NCI-H128 (cell line): Measurements from ENCODE around the gene CRK.
"Not testable (repeated sequence)": the region's sequence is repeated elsewhere in the genome, so short reads cannot be mapped to it uniquely, and the experiment has no call there.

Source experiments
- DNase-seq: peaks from one replicate; lab custom pipeline; 2025; ENCODE audit not compliant: unreplicated experiment; lab: John Stamatoyannopoulos, UW

Gene CRK

DNA sequence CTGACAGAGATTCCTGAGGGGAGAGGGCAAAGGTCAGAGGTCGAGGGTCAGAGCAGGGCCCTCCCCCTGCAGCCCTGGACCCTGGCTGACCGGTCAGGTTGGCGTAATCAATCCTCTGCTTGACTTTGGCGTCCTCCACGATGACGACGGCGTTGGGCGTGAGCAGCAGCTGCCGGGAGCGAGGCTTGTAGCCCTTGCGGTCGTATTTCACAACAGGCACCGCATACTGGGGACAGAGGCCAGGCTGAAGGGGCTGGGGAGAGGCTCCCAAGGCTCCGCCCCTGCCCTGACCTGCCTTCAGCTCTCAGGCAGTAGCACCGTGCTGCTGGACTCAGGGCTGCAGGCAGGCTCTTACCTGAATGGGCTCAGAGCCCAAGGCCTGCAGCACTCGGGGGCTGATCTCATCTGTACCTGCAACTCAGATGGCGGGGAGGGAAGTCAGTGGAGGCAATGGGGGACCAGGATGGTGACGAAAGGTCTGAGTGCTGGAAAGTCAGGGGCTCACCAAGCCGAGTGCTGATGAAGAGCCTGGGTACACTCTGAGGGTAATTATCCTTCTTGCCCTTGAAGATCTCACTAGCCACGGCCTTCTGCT is 12.0 kb upstream of the CRK start:
- no peak for DNase-seq

DNA sequence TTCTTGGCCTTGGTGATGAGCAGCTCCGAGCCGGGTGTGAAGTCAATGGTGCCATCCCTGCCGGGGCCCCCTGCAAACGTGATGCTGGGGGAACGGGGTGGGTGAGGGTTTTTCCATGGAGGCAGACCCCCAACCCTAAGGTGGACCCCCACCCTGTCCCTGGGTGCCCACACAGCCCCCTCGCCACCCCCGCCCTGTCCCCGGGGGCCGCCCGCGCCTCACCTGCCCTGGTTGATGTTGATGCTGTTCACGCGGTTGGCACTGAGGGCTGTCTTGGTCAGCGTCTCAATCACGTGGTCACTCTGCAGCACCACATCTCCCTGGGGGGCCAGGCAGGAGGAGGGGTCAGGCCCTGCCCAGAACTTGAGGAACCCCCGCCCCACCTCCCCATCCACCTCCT is 11.2 kb upstream of the CRK start:
- no peak for DNase-seq

DNA sequence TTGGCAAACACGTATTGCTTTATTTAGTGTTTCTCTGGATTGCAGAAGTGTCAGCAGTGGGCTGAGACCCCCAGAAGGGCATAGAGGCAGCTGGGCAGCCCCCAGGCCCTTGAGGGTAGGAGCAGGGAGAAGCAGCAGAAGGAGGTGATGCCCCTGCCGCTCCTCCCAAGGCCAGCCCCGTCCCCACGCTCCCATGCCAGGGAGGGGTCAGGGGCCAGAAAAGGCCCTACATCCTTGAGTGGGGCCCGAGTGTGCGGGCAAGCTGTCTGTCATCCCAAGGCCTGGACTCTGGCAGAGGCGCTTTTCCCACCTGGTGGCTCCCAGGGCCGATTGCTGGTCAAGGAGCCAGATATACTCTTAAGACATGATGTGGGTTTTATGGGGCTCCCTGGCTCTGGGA is 8.2 kb upstream of the CRK start:
- DNase-seq = no peak

- DNase-seq = no peak
Measured at GRCh38 chr17:1462164-1463112, 6.4 kb upstream of the CRK start.

DNA sequence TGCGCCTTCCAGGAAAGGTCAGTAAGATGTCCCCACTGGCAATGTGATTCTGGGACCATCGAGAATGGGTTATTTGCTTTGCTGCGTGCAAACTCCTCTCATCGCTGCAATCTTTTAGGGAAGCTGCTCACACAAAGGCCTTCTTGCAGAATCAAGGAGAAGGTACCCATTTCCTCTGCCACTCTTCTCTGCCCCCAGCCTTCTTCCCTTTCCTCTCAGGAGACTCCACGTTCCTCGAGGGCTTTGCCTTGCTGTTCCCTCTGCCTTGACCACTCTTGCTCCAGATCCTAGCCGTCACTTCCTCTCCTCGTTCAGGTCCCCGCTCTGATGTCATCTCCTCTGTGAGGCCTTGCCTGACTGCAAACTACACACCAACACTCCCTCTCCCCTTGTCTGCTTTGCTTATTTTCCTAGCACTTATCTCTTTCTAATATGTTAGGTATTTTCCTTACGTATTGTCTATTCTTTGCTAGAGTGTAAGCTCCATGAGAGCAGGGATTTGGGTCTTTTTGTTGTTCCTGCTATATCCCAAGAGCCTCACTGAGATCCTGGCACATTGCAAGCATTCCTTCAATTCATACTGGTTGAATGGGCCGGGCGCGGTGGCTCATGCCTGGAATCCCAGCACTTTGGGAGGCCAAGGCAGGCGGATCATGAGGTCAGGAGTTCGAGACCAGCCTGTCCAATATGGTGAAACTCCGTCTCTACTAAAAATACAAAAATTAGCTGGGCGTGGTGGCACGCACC is 5.3 kb upstream of the CRK start:
- no peak for DNase-seq

- DNase-seq = no peak
Measured at GRCh38 chr17:1460233-1460632, 4.2 kb upstream of the CRK start.

DNA sequence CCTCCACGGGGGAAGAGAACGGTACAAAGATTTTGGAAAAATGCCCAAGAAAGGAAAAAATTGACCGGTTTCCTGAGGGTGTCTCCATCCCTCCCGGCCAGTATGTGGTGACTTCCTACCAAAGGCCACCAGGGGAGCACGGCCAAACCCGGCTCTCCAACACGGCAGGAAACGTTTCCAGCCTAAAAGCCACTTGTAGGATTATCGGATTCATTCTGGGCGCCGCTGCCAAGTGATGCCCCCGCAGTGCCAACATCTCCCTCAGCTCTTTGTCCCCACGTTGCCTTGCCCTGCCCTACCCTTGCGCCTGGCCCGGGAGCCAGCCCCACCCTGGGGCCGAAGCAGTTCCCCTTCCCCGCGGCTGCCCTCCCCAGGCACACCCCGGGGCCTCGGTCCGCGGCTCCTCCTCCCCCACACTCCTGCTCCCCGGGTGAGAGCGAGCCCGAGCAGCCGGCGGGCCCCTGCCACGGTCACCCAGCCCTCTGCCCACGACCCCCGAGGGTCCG is 688 bp downstream of the CRK start:
- no peak for DNase-seq

DNA sequence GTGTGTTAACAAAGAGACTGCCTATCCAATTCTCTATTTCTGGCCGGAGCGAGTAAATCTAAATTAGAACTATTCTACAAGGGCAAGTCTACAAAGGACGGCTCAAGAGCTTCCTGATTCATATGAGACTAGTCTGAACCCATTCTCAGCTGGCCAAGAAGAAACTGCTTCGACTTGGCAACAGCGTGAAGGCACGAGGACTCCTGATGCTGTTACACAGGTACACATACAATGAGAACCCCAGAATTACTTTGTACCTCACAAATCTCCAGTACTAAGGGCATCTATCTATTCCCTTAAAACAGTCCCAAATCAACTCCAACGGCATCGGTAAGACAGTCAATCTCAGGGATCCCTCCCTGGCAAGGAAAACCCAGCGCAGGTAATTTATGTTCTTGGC is 1.5 kb downstream of the CRK start:
- no peak for DNase-seq

- DNase-seq = not testable (repeated sequence)
Measured at GRCh38 chr17:1453694-1454093, 2.3 kb downstream of the CRK start.

GRCh38 chr17:1452836-1453235 is 3.2 kb downstream of the CRK start:
- DNase-seq = no peak

DNA sequence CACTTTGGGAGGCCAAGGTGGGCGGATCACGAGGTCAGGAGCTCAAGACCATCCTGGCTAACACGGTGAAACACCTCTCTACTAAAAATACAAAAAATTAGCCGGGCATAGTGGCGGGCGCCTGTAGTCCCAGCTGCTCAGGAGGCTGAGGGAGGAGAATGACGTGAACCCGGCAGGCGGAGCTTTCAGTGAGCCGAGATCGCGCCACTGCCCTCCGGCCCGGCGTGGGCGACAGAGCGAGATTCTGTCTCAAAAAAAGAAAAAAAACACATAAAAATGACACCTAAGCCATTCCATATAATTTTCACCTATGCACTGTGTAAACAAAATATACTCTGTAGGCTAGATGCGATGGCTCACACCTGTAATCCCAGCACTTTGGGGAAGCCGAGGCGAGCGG is 5.8 kb downstream of the CRK start:
- DNase-seq = not testable (repeated sequence)

DNA sequence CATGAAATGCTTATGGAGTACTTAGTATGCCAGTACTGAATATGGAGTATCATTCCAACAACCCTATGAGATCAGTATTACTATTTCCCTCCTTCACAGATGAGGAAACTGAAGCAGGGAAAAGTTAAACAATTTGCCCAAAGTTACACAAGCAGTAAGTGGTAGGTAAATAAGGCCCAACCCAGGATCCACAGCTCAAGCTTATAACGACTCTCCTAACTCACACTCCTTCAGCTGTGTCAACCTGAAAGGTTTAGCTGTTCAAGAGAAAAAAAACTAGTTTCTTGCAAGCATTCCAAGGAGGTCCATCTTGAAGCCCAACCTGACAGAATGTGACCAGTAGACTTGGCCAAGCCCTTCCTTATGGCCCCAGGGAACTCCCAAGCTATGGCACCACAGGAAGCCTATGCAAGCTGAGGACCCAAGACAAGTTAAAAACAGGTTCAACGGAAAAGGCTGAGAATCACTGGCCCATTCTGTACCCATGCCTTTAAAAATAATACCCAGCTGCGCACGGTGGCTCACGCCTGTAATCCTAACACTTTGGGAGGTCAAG is 6.5 kb downstream of the CRK start:
- DNase-seq = no peak

DNA sequence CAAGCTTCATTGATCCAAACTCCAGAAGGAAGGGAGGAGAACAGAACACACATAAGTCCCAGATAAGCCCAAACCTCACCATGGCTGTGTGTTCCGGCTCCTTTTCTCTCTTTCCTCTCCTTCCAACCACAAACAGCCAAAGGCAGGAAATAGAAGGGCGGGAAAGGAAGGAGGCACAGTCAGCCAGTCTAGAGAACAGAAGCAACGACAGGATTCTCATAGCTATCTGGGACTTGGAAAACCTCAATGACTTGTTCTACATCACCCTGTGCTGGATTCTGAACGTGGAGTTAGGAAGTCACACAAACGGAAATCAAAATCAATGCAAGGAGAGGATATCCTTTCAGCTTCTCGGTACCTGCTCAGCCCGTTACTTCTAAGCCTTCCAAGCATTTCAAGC is 9.0 kb downstream of the CRK start:
- DNase-seq = no peak

DNA sequence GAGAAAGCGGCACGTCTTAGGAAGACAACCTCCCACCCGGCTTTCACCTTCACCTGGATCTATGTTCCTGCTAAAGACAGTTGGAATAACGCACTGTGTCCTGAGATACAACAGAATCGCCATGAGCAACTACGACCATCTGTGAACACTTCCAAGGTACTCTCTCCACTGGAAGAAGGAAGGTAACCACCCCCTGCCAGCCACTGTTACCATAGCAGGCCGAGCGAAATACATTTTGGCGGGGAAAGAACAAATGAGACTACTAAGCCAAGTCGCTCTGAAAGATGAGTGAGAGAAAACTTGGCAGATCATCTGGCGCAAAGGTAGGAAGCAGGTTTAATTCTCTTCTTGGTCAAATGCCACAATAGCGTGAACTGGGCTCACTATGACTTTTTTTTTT is 9.8 kb downstream of the CRK start:
- DNase-seq = no peak

GRCh38 chr17:1445695-1446094 is 10.3 kb downstream of the CRK start:
- not testable (repeated sequence) for DNase-seq

GRCh38 chr17:1442721-1443120 is 13.3 kb downstream of the CRK start:
- not testable (repeated sequence) for DNase-seq

GRCh38 chr17:1442187-1442586 is 13.8 kb downstream of the CRK start:
- DNase-seq = no peak

GRCh38 chr17:1440921-1441320 is 15.1 kb downstream of the CRK start:
- DNase-seq = no peak

- DNase-seq = no peak
Measured at GRCh38 chr17:1438593-1439083, 17.4 kb downstream of the CRK start.

DNA sequence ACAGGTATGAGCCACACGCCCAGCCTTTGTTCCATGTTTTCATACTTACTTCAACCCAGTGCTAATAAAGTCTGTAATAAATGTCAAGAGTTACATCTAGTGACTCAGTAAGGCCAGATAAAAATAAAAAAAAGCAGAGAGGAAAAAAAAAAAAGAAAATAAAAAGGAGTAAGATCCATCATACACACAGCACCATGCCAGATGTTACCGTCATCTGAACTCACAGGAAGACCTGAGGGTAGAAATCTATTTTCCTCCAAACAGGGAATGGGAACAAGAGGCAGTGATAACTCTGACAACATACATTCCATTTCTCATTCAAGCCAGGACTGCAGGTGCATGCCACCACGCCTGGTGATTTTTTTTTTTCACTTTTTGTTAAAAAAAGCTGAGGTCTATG is 20.7 kb downstream of the CRK start:
- DNase-seq = no peak

DNA sequence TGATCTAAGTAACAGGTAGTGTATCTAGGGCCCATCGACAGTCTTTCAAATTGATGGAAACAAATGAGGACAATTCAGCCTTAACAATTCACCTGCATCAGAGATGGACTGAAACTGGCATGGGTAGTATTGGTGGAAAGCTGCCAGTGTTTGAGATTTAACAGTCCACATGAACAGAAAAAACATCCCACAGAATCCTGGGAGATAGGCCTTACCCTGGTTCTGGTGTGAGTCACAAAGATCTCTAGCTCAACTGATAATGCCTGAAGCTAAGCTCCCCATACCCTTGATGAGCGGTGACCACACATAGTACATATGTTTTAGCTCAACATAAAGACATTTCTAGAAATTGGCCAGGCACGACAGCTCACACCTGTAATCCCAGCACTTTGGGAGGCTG is 21.9 kb downstream of the CRK start:
- DNase-seq = no peak
